Measurements from ENCODE around the gene TRIM67. TPM values are rescaled to one million over a fixed set of nuclear protein-coding genes. Genes with fewer than 3 reads are reported as not detected.

TRIM67 gene
- total RNA-seq, 2 experiments from 2014 or later: not detected

DNA sequence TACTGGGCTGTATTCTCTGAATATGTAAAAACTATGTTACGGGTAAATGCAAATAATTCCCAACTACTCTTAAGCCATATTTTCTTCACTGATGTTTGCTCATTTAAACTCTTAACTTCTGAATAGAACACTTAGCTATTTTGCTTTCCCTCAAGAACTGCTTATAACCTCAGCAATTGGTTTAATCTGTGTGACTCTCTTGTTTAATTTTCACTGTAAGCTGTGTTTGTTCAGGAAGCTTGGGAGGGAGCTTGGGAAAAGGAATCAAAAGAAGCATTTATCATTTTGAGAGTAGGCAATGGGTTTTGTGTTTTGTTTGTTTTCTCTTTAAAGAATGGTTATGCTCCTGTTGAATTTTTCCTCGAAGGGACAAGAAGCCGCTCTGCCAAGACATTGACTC is 103.5 kb downstream of the TRIM67 start:
- Mint-ChIP-seq H3K4me3 (no peak overlapping the region), H3K27me3 (ENCODE audit: low read depth) (no peaks in the 10 kb centered on the region), H3K9me3 (no peaks in the 10 kb centered on the region), H3K36me3 (ENCODE audit: low read depth) (peaks cover 38% of the 10 kb centered on the region), H3K4me1 (ENCODE audit: low read depth) (no peaks in the 10 kb centered on the region), H3K27ac (no peak overlapping the region)
- CTCF ChIA-PET: no interaction called here
- intact Hi-C loops (cut with micrococcal nuclease): no loop called here
- no peak for DNase-seq

DNA sequence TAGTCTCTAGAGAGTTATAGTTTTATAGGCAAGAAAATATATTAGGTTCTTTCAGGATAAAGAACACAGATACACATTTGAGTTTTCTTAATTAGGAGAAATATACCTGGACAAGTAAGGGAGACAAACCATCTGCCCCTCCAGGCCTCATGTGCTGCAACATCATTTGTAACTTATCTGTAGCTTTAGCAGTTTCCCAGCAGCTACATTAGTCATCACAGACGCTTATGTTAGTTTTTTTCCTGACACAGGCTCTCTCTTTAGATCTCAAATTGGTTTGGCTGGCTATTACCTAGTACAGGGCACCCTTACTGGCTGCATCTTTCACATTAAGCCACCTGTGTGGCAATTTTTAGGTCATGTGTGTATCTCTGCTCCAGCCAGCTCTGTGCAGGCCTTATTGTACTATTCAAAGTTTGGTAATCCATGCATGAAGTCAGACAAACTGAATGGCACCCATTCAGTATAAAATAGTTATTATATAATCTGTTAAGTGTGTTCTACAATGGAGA is 105.0 kb downstream of the TRIM67 start:
- H3K4me3 Mint-ChIP-seq: no peak overlapping the region
- H3K27ac Mint-ChIP-seq: no peak overlapping the region
- H3K27me3 Mint-ChIP-seq (ENCODE audit: low read depth): no peaks in the 10 kb centered on the region
- no peaks in the 10 kb centered on the region for H3K9me3 Mint-ChIP-seq
- H3K4me1 Mint-ChIP-seq (ENCODE audit: low read depth): peaks cover 3% of the 10 kb centered on the region
- CTCF ChIA-PET: interaction anchor here (0.8 kb wide), 1 partner anchor 21 kb away, joined by 3 read pairs; no protein-coding TSS in a partner anchor
- DNase-seq: no peak
- peaks cover 44% of the 10 kb centered on the region for H3K36me3 Mint-ChIP-seq (ENCODE audit: low read depth)
- intact Hi-C loops (cut with micrococcal nuclease): no loop called here

Other genes with a start within 250 kb of the TRIM67 start
- 10 to 100 TPM; 10.9 to 13.2 TPM for gene TTC13, start 183.2 kb upstream of the TRIM67 start, total RNA-seq
- gene ARV1, start 183.0 kb upstream of the TRIM67 start, total RNA-seq: 10 to 100 TPM; 14.9 to 17.7 TPM
- 10 to 100 TPM; 11.0 to 11.1 TPM for gene FAM89A, start 121.8 kb upstream of the TRIM67 start, total RNA-seq
- gene GNPAT, start 79.2 kb downstream of the TRIM67 start, total RNA-seq: 10 to 100 TPM; 60.4 to 62.0 TPM
- gene EXOC8, start 175.8 kb downstream of the TRIM67 start, total RNA-seq: 10 to 100 TPM; 11.5 to 12.0 TPM
- 1 to 10 TPM; 6.0 to 9.1 TPM for gene SPRTN, start 176.2 kb downstream of the TRIM67 start, total RNA-seq

All from activated naive CD4-positive, alpha-beta T cell treated with anti-CD3 and anti-CD28 coated beads for 36 hours (primary cell).